Measurements from ENCODE around the gene RABGAP1. TPM values are rescaled to one million over a fixed set of nuclear protein-coding genes. Genes with fewer than 3 reads are reported as not detected.

Gene RABGAP1
- polyA plus RNA-seq, 1 donor from 2014 or later, result 67.8 TPM

DNA sequence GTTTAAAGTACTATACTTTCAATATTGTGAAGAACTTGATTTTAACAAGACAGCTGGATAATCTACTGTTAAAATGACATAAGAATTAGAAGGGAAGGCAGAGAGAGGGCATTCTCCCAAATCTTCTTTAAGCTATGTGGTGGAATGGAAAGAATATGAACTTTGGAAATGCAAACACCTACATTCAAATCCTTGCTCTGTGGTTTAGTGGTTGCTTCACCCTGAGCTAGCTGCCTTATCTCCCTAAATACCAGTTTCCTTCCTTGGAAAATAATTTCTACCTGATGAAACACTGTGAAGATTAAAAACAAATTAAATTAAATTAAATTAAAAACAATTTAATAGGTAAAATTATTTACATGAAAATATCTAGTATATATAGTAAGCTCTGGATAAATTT is 191.2 kb downstream of the RABGAP1 start:
- Histone ChIP-seq H3K9me3 (ENCODE audit: low read length) (no peaks in the 10 kb centered on the region), H3F3A (ENCODE audit: insufficient read depth, low read length, poor library complexity, severe bottlenecking) (no peaks in the 10 kb centered on the region), H4K20me1 (ENCODE audit: insufficient read depth) (no peaks in the 10 kb centered on the region), H3K4me2 (ENCODE audit: low read length) (no peak overlapping the region), H3K27me3 (ENCODE audit: insufficient read depth, low read depth, low read length) (no peaks in the 10 kb centered on the region), H3K79me2 (replicated peaks; ENCODE audit: insufficient read depth, low read length) (no peaks in the 10 kb centered on the region), H3K36me3 (ENCODE audit: insufficient read depth, low read length) (peaks cover 9% of the 10 kb centered on the region), H3K27ac (ENCODE audit: low read length) (no peak overlapping the region), H3K4me3 (ENCODE audit: low read length) (no peak overlapping the region), H3K9ac (ENCODE audit: low read length) (no peak overlapping the region), H3K9me2 (ENCODE audit: insufficient read depth, low read length) (no peaks in the 10 kb centered on the region), H2AFZ (ENCODE audit: low read depth, low read length) (no peak overlapping the region)
- TF ChIP-seq EZH2 (IDR thresholded peaks at IDR 0.05; ENCODE audit: borderline replicate concordance, insufficient read depth, low read length, poor library complexity, severe bottlenecking) (no peak), TAF1 (IDR thresholded peaks at IDR 0.05; ENCODE audit: low read depth) (no peak), RAD21 (conservative IDR thresholded peaks at IDR 0.05) (no peak), SMC3 (conservative IDR thresholded peaks at IDR 0.05; ENCODE audit: poor library complexity) (no peak), EP300 (conservative IDR thresholded peaks at IDR 0.05; ENCODE audit: poor library complexity, severe bottlenecking) (no peak), POLR2AphosphoS5 (IDR thresholded peaks at IDR 0.05) (no peak), MXI1 (conservative IDR thresholded peaks at IDR 0.05; ENCODE audit: poor library complexity, severe bottlenecking) (no peak)
- TF ChIP-seq, protein P1, sequence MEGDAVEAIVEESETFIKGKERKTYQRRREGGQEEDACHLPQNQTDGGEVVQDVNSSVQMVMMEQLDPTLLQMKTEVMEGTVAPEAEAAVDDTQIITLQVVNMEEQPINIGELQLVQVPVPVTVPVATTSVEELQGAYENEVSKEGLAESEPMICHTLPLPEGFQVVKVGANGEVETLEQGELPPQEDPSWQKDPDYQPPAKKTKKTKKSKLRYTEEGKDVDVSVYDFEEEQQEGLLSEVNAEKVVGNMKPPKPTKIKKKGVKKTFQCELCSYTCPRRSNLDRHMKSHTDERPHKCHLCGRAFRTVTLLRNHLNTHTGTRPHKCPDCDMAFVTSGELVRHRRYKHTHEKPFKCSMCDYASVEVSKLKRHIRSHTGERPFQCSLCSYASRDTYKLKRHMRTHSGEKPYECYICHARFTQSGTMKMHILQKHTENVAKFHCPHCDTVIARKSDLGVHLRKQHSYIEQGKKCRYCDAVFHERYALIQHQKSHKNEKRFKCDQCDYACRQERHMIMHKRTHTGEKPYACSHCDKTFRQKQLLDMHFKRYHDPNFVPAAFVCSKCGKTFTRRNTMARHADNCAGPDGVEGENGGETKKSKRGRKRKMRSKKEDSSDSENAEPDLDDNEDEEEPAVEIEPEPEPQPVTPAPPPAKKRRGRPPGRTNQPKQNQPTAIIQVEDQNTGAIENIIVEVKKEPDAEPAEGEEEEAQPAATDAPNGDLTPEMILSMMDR (IDR thresholded peaks at IDR 0.05; ENCODE audit: poor library complexity, severe bottlenecking), result no peak
- TF ChIP-seq, protein P2, sequence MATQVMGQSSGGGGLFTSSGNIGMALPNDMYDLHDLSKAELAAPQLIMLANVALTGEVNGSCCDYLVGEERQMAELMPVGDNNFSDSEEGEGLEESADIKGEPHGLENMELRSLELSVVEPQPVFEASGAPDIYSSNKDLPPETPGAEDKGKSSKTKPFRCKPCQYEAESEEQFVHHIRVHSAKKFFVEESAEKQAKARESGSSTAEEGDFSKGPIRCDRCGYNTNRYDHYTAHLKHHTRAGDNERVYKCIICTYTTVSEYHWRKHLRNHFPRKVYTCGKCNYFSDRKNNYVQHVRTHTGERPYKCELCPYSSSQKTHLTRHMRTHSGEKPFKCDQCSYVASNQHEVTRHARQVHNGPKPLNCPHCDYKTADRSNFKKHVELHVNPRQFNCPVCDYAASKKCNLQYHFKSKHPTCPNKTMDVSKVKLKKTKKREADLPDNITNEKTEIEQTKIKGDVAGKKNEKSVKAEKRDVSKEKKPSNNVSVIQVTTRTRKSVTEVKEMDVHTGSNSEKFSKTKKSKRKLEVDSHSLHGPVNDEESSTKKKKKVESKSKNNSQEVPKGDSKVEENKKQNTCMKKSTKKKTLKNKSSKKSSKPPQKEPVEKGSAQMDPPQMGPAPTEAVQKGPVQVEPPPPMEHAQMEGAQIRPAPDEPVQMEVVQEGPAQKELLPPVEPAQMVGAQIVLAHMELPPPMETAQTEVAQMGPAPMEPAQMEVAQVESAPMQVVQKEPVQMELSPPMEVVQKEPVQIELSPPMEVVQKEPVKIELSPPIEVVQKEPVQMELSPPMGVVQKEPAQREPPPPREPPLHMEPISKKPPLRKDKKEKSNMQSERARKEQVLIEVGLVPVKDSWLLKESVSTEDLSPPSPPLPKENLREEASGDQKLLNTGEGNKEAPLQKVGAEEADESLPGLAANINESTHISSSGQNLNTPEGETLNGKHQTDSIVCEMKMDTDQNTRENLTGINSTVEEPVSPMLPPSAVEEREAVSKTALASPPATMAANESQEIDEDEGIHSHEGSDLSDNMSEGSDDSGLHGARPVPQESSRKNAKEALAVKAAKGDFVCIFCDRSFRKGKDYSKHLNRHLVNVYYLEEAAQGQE (IDR thresholded peaks at IDR 0.05; ENCODE audit: borderline replicate concordance), result no peak

DNA sequence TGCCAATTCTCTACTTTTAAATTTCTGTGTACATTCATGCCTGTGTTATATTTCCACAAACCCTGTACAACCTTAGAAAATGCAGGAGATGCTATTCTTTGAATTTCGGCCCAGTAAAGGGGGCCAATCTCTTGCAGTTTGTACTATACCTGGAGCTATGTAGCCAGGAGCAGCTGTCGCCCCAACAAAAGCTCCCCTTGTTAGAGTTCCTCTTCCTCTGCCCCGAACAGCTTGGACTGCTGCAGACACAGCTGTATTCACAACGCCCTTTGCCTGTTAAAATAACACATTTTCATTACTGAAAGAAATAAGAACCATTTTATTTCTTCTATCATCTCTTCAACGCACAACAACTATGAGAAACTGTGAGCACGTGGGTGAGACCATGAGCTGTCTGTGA is 191.9 kb downstream of the RABGAP1 start:
- Histone ChIP-seq H3F3A (ENCODE audit: insufficient read depth, low read length, poor library complexity, severe bottlenecking) (no peaks in the 10 kb centered on the region), H3K9ac (ENCODE audit: low read length) (no peak overlapping the region), H4K20me1 (ENCODE audit: insufficient read depth) (no peaks in the 10 kb centered on the region), H3K9me2 (ENCODE audit: insufficient read depth, low read length) (no peaks in the 10 kb centered on the region), H3K27me3 (ENCODE audit: insufficient read depth, low read depth, low read length) (no peaks in the 10 kb centered on the region), H3K27ac (ENCODE audit: low read length) (no peak overlapping the region), H3K9me3 (ENCODE audit: low read length) (no peaks in the 10 kb centered on the region), H3K4me2 (ENCODE audit: low read length) (no peak overlapping the region), H3K36me3 (ENCODE audit: insufficient read depth, low read length) (peaks cover 9% of the 10 kb centered on the region), H2AFZ (ENCODE audit: low read depth, low read length) (no peak overlapping the region), H3K4me3 (ENCODE audit: low read length) (no peak overlapping the region), H3K79me2 (replicated peaks; ENCODE audit: insufficient read depth, low read length) (no peaks in the 10 kb centered on the region)
- TF ChIP-seq, protein P2 (IDR thresholded peaks at IDR 0.05; ENCODE audit: borderline replicate concordance), result no peak
- TF ChIP-seq EP300 (conservative IDR thresholded peaks at IDR 0.05; ENCODE audit: poor library complexity, severe bottlenecking), result no peak
- no peak for TF ChIP-seq EZH2 (IDR thresholded peaks at IDR 0.05; ENCODE audit: borderline replicate concordance, insufficient read depth, low read length, poor library complexity, severe bottlenecking)
- no peak for TF ChIP-seq POLR2AphosphoS5 (IDR thresholded peaks at IDR 0.05)
- no peak for TF ChIP-seq RAD21 (conservative IDR thresholded peaks at IDR 0.05)
- no peak for TF ChIP-seq MXI1 (conservative IDR thresholded peaks at IDR 0.05; ENCODE audit: poor library complexity, severe bottlenecking)
- TF ChIP-seq TAF1 (IDR thresholded peaks at IDR 0.05; ENCODE audit: low read depth), result no peak
- no peak for TF ChIP-seq SMC3 (conservative IDR thresholded peaks at IDR 0.05; ENCODE audit: poor library complexity)
- TF ChIP-seq, protein P1 (IDR thresholded peaks at IDR 0.05; ENCODE audit: poor library complexity, severe bottlenecking), result no peak

All from neural cell (in vitro differentiated cells).